ENCODE results near the gene MLLT1. TPM values are rescaled to one million over a fixed set of nuclear protein-coding genes. Genes with fewer than 3 reads are reported as not detected.
A peak's percentile ranks its signal among the peaks of the same experiment; 100 is the strongest.

The MLLT1 gene
- total RNA-seq, 1 experiment from 2014 or later: 13.4 TPM

DNA sequence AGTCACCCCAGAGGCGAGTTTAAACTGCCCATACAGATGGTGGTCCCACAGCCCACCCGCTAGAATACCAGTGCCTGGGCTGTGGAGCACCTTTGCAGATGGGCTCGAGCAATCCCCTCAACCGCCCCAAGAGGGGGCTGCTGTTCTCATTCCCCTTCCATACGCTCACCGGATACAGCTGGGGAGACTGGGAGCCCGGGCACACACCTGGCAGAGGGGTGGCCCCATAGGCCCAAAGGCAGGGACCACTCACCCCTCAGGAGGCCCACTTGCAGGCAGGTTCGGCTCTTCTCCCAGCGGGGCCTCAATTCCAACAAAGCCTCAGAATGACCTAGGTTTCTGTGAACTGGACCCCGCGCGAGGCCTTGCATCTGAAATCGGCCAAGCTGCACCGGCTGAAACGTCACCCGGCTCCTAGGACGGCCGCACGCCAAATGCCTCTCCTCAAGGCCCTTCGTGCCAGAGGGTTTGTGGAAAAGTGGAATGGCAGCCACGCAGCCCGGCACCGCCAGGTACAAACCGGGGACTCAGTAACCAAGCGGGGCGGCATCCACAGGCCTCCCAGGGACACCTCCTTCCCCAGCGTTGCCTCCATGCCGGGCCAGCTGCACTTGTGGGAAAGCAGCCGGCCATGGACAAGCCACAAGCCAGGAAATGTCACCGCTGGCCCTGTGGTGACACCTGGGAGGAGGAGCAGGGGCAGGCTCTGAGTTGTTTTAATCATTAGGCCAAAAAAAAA is 18.7 kb downstream of the MLLT1 start:
- Histone ChIP-seq H3K27ac (no peak overlapping the region), H3K4me1 (replicated peaks) (no peaks in the 10 kb centered on the region), H3K9me3 (replicated peaks) (no peaks in the 10 kb centered on the region), H3K36me3 (peaks cover 62% of the 10 kb centered on the region), H3K4me3 (no peak overlapping the region), H3K27me3 (replicated peaks) (no peaks in the 10 kb centered on the region)
- DNase-seq (ENCODE audit: low read depth in 1 of 2, low spot score in 2 of 2): peak in 1 of 2 experiments; percentile 17

DNA sequence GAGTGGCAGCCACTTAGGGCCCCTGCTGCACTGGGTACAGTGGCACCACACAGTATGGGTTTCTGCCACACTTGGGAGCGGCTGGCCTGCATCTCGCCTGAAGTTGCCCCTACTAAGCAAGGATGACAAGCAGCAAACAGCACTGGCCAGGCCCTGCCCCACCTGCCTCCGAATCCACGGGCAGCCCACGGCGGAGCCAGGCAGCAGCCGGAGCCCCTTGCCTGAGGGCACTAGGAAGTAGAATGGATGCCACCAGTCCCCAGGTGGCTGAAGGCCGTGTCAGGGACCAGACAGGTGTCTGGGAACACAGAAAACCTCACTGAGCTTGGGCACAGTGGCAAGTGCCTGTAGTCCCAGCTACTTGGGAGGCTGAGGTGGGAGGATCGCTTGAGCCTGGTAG is 19.4 kb downstream of the MLLT1 start:
- peaks cover 60% of the 10 kb centered on the region for H3K36me3 ChIP-seq
- no peaks in the 10 kb centered on the region for H3K9me3 ChIP-seq (replicated peaks)
- H3K4me1 ChIP-seq (replicated peaks): no peaks in the 10 kb centered on the region
- no peaks in the 10 kb centered on the region for H3K27me3 ChIP-seq (replicated peaks)
- H3K27ac ChIP-seq: no peak overlapping the region
- no peak overlapping the region for H3K4me3 ChIP-seq
- no peak for DNase-seq (ENCODE audit: low read depth in 1 of 2, low spot score in 2 of 2)

DNA sequence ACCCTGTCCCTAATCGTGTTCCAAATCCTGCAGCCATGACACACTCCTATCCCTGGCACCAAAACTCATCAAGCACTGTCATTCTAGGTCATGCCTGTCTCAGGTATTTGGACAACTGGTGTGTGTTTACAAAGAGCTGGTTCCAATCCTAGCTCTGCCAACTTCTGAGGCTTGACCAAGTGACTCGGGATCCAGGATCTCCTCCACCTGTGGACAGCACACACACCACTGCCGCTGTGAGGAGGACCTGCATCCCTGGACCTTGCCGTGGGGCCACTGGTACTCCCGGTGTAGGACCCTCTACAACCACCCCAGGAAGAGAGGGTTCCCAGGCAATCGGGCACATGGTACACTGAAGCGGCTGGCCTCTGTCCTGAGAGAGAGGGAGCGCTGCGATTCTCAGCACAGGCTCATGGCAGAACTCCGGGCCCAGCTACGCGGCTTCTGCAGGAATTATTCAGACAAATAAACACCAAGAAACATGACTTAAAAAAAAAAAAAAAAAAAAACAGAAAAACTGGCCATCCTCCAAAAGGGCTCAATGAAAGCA is 20.4 kb downstream of the MLLT1 start:
- Histone ChIP-seq H3K4me1 (replicated peaks) (no peaks in the 10 kb centered on the region), H3K27me3 (replicated peaks) (no peaks in the 10 kb centered on the region), H3K36me3 (peaks cover 56% of the 10 kb centered on the region), H3K27ac (no peak overlapping the region), H3K4me3 (no peak overlapping the region), H3K9me3 (replicated peaks) (no peaks in the 10 kb centered on the region)
- DNase-seq (ENCODE audit: low read depth in 1 of 2, low spot score in 2 of 2): no peak

DNA sequence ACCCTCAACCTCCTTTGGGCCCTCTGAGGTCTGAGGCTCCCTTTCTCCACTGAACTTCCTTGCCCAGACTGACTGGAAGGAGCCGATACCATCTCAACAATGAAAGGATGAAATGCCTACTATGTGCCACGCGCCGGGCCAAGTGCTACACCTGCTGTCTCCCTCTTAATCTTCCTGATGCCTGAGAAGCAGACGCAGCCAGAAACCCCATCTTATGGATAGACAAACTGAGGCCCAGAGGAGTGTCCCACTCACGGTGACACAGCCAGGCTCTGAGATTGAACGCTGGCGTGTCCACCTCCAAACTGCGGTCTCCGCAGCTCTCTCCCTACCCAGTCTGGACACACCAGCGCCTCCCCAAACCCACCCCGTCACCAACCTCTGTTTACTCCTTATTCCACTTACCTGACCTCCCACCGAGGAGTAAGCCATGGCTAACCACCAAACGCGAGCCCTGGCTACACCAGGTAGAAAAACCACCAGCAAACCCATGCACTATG is 20.9 kb downstream of the MLLT1 start:
- Histone ChIP-seq H3K27me3 (replicated peaks) (no peaks in the 10 kb centered on the region), H3K27ac (no peak overlapping the region), H3K36me3 (peaks cover 59% of the 10 kb centered on the region), H3K4me3 (no peak overlapping the region), H3K4me1 (replicated peaks) (no peaks in the 10 kb centered on the region), H3K9me3 (replicated peaks) (no peaks in the 10 kb centered on the region)
- DNase-seq (ENCODE audit: low read depth in 1 of 2, low spot score in 2 of 2): no peak

DNA sequence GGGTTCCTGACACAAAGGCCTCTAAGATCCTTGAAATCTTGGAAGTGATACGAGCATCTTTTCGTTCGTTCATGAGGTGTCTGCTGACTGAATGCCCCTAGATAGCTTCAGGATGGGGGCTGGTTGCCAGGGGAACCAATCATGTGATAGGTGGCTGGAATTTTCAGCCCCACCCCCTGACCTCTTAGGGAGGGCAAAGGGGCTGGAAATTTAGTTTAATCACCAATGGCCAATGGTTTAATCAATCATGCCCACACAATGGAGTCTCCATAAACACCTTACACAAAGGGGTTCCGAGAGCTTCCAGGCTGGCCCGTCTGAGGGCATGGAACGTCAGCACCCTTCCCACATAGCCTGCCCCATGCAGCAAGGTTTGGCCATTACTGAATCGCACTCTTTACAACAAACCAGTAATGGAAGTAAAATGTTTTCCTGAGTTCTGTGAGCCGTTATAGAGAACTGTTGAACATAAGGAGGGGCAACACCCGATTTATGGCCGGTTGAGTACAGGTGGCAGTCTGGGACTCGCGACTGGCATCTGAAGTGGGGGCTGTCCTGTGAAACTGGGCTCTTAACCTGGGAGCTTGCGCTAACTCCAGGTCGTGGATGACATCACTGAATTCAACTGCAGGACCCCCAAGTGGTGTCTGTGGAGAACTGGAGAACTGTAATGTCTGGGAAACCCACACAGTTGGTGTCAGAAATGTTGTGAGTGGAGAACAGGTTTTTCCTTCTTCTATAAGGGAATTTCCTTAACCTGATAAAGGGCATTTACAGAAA is 25.6 kb downstream of the MLLT1 start:
- H3K36me3 ChIP-seq: peaks cover 27% of the 10 kb centered on the region
- no peak for DNase-seq (ENCODE audit: low read depth in 1 of 2, low spot score in 2 of 2)
- H3K4me3 ChIP-seq: no peak overlapping the region
- H3K27ac ChIP-seq: no peak overlapping the region
- peaks cover 14% of the 10 kb centered on the region for H3K4me1 ChIP-seq (replicated peaks)
- H3K27me3 ChIP-seq (replicated peaks): no peaks in the 10 kb centered on the region
- H3K9me3 ChIP-seq (replicated peaks): no peaks in the 10 kb centered on the region

DNA sequence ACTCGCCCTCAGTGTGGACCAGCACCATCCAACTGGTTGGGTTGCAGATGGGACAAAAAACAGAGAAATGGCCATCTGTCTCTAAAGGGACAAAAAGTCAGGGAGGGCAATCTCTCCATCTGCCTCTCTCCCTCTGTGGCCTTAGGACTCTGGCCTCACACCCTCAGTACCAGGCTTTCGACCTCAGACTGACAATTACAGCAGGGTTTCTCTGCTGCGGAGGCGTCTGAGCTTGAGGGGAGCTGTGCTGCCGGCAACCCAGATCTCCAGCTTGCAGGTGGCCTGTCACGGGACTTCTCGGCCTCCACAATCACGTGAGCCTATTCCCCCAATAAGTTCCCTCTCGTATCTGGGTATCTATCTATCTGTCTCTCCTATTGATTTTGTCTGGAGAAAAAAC is 27.7 kb downstream of the MLLT1 start:
- no peaks in the 10 kb centered on the region for H3K9me3 ChIP-seq (replicated peaks)
- no peaks in the 10 kb centered on the region for H3K27me3 ChIP-seq (replicated peaks)
- peaks cover 30% of the 10 kb centered on the region for H3K4me1 ChIP-seq (replicated peaks)
- H3K4me3 ChIP-seq: no peak overlapping the region
- DNase-seq (ENCODE audit: low read depth in 1 of 2, low spot score in 2 of 2): no peak
- H3K27ac ChIP-seq: no peak overlapping the region
- H3K36me3 ChIP-seq: peaks cover 24% of the 10 kb centered on the region

DNA sequence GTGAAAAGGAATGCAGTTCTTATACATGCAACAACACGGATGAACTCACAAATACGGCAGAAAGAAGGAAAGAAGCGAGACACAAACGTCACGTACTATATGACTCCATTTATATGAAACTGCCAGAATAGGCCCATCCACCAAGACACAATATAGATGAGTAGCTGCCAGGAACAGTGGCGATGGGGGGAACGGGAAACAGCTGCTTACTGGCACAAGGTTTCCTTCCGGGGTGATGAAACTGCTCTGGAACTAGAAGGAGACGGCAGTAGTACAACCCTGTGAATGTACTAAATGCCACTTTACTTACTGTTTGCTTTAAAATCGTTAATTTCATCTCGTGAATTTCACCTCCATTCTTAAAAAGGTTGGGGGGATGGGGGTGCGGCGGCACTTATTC is 28.9 kb downstream of the MLLT1 start:
- H3K9me3 ChIP-seq (replicated peaks): no peaks in the 10 kb centered on the region
- no peak overlapping the region for H3K27ac ChIP-seq
- DNase-seq (ENCODE audit: low read depth in 1 of 2, low spot score in 2 of 2): no peak

DNA sequence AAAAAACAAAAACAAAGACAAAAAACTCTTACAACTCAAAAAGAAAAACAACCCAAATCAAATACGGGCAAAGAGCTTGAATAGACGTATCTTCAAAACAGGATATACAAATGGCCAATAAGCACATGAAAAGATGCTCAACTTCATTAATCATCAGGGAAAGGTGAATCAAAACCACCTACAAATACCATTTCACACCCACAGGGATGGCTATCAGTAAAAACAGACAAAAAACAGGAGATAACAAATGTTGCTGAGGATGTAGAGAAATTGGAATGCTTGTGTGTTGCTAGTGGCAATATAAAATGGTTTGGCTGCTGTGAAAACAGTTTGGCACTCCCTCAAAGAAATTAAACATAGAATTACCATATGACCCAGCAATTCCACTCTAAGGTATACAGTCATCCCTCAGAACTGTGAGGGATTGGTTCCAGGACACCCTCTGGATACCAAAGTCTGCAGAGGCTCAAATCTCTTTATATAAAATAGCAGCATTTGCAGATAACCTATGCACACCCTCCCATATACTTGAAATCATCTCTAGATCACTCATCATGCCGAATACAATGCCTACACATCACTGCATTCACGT is 29.7 kb downstream of the MLLT1 start:
- no peaks in the 10 kb centered on the region for H3K9me3 ChIP-seq (replicated peaks)
- H3K36me3 ChIP-seq: peaks cover 21% of the 10 kb centered on the region
- no peak overlapping the region for H3K27ac ChIP-seq
- no peak for DNase-seq (ENCODE audit: low read depth in 1 of 2, low spot score in 2 of 2)
- H3K27me3 ChIP-seq (replicated peaks): no peaks in the 10 kb centered on the region
- peaks cover 30% of the 10 kb centered on the region for H3K4me1 ChIP-seq (replicated peaks)
- no peak overlapping the region for H3K4me3 ChIP-seq

More for the DNA sequence above, 28.9 kb downstream of the MLLT1 start:
- peaks cover 30% of the 10 kb centered on the region for H3K4me1 ChIP-seq (replicated peaks)
- H3K36me3 ChIP-seq: peaks cover 24% of the 10 kb centered on the region
- no peaks in the 10 kb centered on the region for H3K27me3 ChIP-seq (replicated peaks)
- no peak overlapping the region for H3K4me3 ChIP-seq

DNA sequence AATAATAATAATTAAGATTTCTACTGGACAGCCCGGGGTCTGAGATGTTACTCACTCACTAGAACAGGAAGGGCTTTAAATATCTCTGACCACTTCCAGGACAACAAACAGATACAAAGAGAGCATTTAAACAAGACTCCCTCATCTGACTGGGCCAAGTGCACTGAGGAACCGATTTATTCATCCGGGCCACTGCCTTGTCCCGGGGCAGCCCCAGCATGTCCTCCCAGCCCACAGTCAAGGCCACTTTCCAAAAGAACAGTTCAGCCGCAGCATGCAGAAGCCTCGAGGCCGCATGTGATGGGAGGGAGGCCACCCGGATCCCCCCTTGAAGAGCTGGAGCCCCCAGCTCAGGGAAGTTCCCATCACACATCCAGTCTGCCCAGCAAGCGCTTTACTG is 30.5 kb downstream of the MLLT1 start:
- no peaks in the 10 kb centered on the region for H3K9me3 ChIP-seq (replicated peaks)
- no peak overlapping the region for H3K4me3 ChIP-seq
- peak overlapping the region; percentile 16 for H3K27ac ChIP-seq
- H3K36me3 ChIP-seq: peaks cover 23% of the 10 kb centered on the region
- peak in 1 of 2 experiments; percentile 25 for DNase-seq (ENCODE audit: low read depth in 1 of 2, low spot score in 2 of 2)
- peaks cover 30% of the 10 kb centered on the region for H3K4me1 ChIP-seq (replicated peaks)
- H3K27me3 ChIP-seq (replicated peaks): no peaks in the 10 kb centered on the region

DNA sequence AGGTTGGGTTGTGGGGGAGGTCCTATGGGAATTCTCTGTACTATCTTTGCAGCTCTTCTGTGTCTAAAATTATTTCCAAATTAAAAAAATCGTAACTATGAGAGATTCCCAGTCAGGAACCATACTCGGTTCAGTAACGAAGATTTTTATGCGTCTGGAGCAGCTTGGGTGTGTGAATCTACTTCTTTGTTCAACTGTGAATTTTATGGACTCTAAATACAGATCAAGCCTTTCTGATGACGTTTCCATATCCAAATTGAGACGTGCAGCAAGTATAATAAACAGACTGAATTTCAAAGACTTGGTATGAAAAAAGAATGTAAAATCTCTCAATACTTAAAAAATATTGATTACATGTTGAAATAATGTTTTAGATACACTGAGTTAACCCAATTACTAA is 30.9 kb downstream of the MLLT1 start:
- no peaks in the 10 kb centered on the region for H3K27me3 ChIP-seq (replicated peaks)
- no peak overlapping the region for H3K4me3 ChIP-seq
- H3K36me3 ChIP-seq: peaks cover 21% of the 10 kb centered on the region
- DNase-seq (ENCODE audit: low read depth in 1 of 2, low spot score in 2 of 2): no peak
- H3K27ac ChIP-seq: peak overlapping the region; percentile 16
- peaks cover 30% of the 10 kb centered on the region for H3K4me1 ChIP-seq (replicated peaks)
- H3K9me3 ChIP-seq (replicated peaks): no peaks in the 10 kb centered on the region

DNA sequence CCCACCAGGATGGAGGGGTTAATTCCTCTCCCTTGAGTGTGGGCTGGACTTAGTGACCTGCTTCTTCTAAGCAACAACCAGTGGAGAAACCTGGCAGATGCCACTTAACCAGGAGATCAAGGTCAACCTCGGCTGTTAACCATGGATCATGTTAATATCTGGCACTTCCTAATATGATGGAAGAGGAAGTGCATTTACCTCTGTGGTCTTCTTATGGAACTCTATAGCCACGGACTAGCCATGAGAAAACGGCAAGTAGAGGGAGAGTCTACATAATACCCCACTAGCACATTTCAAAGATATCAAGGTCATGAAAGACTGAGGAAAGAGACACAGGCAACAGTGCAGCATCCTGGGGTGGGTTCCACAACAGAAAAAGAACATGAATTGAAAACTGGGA is 31.4 kb downstream of the MLLT1 start:
- DNase-seq (ENCODE audit: low read depth in 1 of 2, low spot score in 2 of 2): no peak
- Histone ChIP-seq H3K27ac (peak overlapping the region; percentile 16), H3K9me3 (replicated peaks) (no peaks in the 10 kb centered on the region), H3K27me3 (replicated peaks) (no peaks in the 10 kb centered on the region), H3K4me3 (no peak overlapping the region), H3K36me3 (peaks cover 16% of the 10 kb centered on the region), H3K4me1 (replicated peaks) (peaks cover 30% of the 10 kb centered on the region)

DNA sequence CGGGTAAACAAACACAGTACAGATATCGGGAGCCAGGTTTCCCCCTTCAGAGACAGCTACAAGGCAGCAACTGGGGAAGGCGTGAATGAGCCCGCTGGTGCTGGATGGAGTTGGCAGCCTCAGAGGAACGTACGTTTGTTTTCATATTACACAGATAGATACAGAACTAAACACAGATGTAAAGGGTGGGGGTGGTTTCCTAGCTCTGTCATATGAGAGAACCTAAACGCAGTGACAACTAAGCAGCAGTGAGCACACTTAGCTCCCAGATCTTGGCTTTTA is 32.8 kb downstream of the MLLT1 start:
- H3K9me3 ChIP-seq (replicated peaks): no peaks in the 10 kb centered on the region
- H3K27me3 ChIP-seq (replicated peaks): no peaks in the 10 kb centered on the region
- H3K27ac ChIP-seq: no peak overlapping the region
- no peak overlapping the region for H3K4me3 ChIP-seq
- DNase-seq (ENCODE audit: low read depth in 1 of 2, low spot score in 2 of 2): no peak
- H3K36me3 ChIP-seq: peaks cover 16% of the 10 kb centered on the region
- H3K4me1 ChIP-seq (replicated peaks): peaks cover 30% of the 10 kb centered on the region

DNA sequence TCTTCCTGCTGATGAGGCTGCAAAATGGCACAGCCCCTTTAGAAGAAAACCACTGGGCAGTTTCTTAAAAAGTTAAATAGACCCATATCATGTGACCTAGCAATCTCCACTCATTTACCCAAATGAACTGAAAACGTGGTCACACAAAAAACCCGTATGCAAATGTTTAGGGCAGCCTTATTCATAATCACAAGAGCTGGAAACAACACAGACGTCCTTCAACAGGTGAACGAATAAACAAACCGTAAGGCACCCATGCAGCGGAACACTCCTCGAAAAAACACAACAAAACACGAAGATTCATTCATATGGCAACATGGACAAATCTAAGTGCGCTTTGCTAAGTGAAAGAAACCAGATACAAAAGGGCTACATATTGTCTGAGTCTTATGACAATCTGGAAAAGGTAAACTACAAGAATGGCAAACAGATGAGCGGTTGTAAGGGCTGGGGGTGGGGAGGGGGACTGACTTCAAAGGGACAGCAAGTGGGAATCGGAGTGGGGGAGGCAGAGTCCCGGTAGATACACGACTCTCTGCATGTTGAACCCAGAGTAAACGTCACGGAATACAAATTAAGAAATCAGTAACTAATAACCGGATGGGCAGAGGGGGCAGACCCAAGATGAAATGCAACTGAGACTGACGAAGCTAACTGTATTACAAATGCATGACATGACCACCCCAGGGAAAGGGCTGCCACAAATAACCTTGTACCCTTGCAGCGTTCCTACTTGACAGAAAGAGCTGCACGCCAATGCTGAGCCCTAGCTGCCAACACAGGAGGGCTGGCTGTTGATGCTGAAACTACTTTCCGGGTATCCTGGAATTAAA is 33.4 kb downstream of the MLLT1 start:
- Histone ChIP-seq H3K4me3 (no peak overlapping the region), H3K4me1 (replicated peaks) (peaks cover 30% of the 10 kb centered on the region), H3K36me3 (peaks cover 19% of the 10 kb centered on the region), H3K9me3 (replicated peaks) (no peaks in the 10 kb centered on the region), H3K27ac (no peak overlapping the region), H3K27me3 (replicated peaks) (no peaks in the 10 kb centered on the region)
- no peak for DNase-seq (ENCODE audit: low read depth in 1 of 2, low spot score in 2 of 2)
